Astrocyte of the spinal cord (primary cell): Measurements from ENCODE around the gene SNX32.

Source experiments
- DNase-seq: peaks from one replicate; pipeline ENCODE4 v3.0.0; 2011; ENCODE audit warnings: low read depth, low spot score
- H3K4me3 ChIP-seq: 2 replicates; pipeline ENCODE4 v1.5.1; 2011; ENCODE audit warnings: low read depth, mild to moderate bottlenecking, low read length, moderate library complexity
- CTCF ChIP-seq: IDR thresholded peaks from 2 replicates; pipeline ENCODE4 v1.5.1; 2012; ENCODE audit warnings: low read depth, mild to moderate bottlenecking, low read length, inconsistent platforms
- in situ Hi-C: cut with HindIII; loops from 2 replicates; pipeline ENCODE4 v1.10.0; 2017; ENCODE audit warnings: low sequenced_read_pairs

SNX32 gene

GRCh38 chr11:65854852-65855837, 21.4 kb downstream of the SNX32 start:
- no peak for DNase-seq
- in situ Hi-C loops = no loop called here
- TF ChIP-seq CTCF = no peak
- no peak overlapping the region for H3K4me3 ChIP-seq

DNA sequence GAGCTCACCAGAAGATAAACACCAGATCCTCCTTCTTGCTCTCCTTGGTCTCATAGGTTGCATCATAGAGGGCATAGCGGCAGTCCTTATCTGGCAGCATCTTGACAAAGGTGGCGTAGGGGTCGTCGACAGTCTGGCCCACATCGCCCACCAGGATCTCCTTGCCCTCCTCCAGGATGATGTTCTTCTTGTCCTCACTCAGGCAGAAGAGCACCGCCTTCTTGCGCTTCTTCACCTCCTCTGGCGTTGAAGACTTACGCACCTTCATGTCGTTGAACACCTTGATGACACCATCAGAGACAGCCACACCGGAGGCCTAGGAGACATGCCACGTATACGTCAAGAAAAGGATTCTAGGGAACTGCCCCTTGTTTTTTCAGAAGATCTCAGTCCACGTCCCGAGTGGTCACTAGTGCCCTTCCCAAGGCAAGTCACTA, 22.2 kb downstream of the SNX32 start:
- no peak for DNase-seq

DNA sequence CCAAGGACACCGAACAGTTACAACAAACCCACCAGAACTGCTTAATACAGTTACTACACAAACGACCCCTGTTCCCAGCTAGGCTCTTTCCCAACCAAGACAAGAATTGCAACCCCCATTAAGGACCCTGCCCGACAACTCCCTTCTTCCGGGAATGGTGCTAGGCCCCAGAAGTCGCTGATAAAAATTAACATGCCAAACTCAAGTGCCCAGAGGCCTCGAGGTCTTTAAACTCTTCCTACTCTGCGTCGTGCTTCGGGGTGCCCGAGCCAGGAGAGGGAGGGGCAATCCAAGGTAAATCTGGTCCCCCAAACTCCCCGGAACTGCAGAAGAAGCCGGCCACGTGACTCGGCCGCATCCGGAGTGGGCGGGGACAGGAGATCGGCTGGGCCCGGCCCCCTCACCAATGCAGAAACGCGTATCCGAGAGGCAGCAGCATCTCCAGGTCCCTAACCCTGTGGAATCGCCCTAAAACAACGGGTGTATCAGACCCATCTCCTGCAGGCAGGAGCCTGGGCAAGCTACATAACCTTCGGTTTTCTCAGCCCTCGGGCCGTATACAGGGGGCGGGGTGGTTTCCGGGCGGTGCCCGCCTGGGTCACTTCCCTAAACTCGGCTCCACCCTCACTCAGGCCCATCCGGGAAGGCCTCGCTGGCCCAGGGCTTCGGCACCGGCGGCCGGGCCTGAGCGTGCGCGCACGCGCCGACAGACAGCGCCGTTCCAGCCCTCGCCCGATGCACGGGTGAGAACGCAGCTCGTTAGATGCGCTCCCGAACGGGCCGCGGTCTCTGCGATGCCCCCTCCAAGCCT, 23.1 kb downstream of the SNX32 start:
- TF ChIP-seq CTCF = no peak
- H3K4me3 ChIP-seq = peak overlapping the region; percentile 77
- in situ Hi-C loops = no loop called here
- DNase-seq = peak; percentile 68

More for the DNA sequence above, 22.2 kb downstream of the SNX32 start:
- peak overlapping the region; percentile 77 for H3K4me3 ChIP-seq
- TF ChIP-seq CTCF = no peak
- in situ Hi-C loops = no loop called here

GRCh38 chr11:65857500-65857852, 23.7 kb downstream of the SNX32 start:
- no peak for DNase-seq
- TF ChIP-seq CTCF = no peak
- peak overlapping the region; percentile 77 for H3K4me3 ChIP-seq
- in situ Hi-C loops = no loop called here

DNA sequence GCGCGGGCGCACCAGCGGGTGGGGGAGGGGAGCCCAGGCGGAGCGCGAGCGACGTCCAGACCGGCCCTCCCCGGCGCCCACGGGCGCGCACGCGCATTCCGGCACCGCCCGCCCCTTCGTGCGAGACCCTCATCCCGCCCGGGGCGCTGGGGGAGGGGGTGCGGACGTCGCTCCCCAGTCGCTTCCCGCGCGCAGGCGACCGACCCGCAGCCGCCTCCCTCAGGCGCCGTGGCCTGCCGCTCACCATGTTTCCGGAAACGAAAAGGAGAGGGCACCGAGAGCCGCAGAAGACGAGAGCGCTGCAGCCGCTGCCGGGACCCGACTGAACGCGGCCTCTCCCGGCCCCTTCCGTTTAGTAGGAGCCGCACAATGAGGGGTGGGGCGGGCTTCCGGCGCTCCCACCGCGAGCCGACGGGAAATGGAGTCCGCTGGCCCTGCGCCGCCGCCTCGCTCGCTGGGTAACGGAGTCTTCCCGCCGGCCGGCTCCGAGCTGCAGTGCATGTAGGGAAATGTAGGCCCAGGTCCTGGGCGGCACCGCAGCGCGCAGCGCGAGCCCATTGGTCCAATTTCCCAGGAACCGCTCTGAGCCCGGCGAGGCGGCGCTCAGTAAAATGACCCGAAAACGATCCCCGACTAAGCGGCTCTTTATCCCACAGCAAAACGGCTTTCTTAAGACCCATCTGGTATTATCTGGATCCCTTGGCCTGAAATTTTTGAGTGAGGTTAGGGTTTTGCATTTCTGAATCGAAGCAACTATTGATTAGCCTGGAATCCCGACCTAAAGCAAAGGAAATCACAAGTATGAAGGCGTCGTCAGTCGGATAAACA, 24.3 kb downstream of the SNX32 start, which contains the start of gene CFL1:
TSS of gene CFL1 (minus strand) at position 328 of the 828 bp plus-strand sequence. CDS start at position 247, 81 bp downstream.
- in situ Hi-C loops = no loop called here
- DNase-seq = peak; percentile 99
- peak within 1 kb of the TSS; percentile 95 for H3K4me3 ChIP-seq
- TF ChIP-seq CTCF = no peak

- in situ Hi-C loops = no loop called here
- no peak for TF ChIP-seq CTCF
- DNase-seq = peak; percentile 50
- peak overlapping the region; percentile 95 for H3K4me3 ChIP-seq
Observed at GRCh38 chr11:65858681-65859087, 24.9 kb downstream of the SNX32 start.
